ENCODE measurements around the gene KRT31.

KRT31 gene

DNA sequence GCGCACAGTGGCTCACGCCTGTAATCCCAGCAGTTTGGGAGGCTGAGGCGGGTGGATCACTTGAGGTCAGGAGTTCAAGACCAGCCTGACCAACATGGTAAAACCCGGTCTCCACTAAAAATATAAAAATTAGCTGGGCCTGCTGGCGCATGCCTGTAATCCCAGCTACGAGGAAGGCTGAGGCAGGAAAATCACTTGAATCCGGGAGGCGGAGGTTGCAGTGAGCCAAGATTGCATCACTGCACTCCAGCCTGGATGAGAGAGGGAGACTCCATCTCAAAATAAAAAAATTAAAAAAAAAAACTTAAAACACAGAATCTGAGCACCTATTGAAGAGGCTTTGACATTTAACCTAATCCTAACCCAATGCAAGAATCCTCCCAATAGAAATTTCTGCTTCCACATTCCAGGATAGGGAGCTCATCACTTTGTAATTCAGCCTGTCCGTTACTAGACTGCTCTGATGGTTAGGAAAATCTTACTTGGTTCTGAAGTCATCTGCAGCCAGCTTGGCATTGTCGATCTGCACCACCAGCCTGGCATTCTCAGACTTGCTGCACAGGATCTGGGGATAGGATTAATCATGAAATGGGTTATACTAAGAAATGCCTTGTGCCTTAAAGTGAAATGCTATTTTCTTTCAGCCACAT, 29.9 kb downstream of the KRT31 start:
- no peak overlapping the region for H3K4me3 ChIP-seq (replicated peaks; ENCODE audit: low read depth, low read length)
- DNase-seq (ENCODE audit: extremely low read depth, insufficient read length): no peak
- TF ChIP-seq, protein P1, sequence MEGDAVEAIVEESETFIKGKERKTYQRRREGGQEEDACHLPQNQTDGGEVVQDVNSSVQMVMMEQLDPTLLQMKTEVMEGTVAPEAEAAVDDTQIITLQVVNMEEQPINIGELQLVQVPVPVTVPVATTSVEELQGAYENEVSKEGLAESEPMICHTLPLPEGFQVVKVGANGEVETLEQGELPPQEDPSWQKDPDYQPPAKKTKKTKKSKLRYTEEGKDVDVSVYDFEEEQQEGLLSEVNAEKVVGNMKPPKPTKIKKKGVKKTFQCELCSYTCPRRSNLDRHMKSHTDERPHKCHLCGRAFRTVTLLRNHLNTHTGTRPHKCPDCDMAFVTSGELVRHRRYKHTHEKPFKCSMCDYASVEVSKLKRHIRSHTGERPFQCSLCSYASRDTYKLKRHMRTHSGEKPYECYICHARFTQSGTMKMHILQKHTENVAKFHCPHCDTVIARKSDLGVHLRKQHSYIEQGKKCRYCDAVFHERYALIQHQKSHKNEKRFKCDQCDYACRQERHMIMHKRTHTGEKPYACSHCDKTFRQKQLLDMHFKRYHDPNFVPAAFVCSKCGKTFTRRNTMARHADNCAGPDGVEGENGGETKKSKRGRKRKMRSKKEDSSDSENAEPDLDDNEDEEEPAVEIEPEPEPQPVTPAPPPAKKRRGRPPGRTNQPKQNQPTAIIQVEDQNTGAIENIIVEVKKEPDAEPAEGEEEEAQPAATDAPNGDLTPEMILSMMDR (IDR thresholded peaks at IDR 0.05; ENCODE audit: insufficient read depth, low read length, poor library complexity, severe bottlenecking): no peak
- H3K36me3 ChIP-seq (ENCODE audit: control insufficient read depth, insufficient read depth, low read length): no peaks in the 10 kb centered on the region
- no peaks in the 10 kb centered on the region for H3K27me3 ChIP-seq (replicated peaks; ENCODE audit: control insufficient read depth, insufficient read depth, low read length)

DNA sequence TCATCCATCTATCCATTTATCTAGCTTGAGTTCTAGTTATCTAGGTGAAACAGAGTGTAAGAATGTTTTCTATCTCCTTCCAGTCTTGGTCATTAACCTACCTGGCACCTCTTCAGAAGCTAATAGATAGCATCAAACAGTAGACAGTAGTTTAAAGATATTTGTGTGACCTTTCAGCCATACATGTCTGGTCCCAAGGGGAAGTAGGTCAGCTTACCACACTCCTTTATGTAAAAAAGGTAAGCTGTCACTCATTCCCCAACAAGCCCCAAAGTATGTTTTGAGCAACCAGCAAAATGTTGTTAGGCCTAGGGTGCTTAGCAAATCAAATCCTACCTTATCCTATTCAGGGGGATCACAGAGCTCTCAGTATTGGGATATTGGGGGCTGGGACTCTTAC, 31.3 kb downstream of the KRT31 start:
- no peak for DNase-seq (ENCODE audit: extremely low read depth, insufficient read length)
- H3K36me3 ChIP-seq (ENCODE audit: control insufficient read depth, insufficient read depth, low read length): no peaks in the 10 kb centered on the region
- no peak overlapping the region for H3K4me3 ChIP-seq (replicated peaks; ENCODE audit: low read depth, low read length)
- H3K27me3 ChIP-seq (replicated peaks; ENCODE audit: control insufficient read depth, insufficient read depth, low read length): no peaks in the 10 kb centered on the region
- TF ChIP-seq, protein P1 (IDR thresholded peaks at IDR 0.05; ENCODE audit: insufficient read depth, low read length, poor library complexity, severe bottlenecking): no peak

DNA sequence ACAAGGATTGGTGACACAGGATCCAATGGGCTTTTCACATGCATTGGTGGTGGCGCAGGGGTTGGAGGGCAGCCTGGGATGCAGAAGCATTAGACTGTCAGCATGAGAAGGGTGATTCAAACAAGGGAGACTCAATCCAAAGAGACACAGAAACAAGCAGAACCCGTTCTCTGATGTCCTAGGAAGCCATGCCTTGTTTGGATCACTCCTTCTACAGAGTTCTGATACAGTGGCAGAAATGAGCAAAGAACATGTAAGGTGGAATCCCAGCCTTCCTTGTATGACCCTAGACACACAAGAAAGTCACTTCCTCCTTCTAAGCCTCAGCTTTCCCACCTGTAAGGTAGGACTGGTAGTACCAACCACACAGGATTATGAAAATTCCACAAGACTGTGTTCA, 33.5 kb downstream of the KRT31 start:
- no peaks in the 10 kb centered on the region for H3K36me3 ChIP-seq (ENCODE audit: control insufficient read depth, insufficient read depth, low read length)
- H3K27me3 ChIP-seq (replicated peaks; ENCODE audit: control insufficient read depth, insufficient read depth, low read length): no peaks in the 10 kb centered on the region
- H3K4me3 ChIP-seq (replicated peaks; ENCODE audit: low read depth, low read length): no peak overlapping the region
- TF ChIP-seq, protein P1 (IDR thresholded peaks at IDR 0.05; ENCODE audit: insufficient read depth, low read length, poor library complexity, severe bottlenecking): no peak
- no peak for DNase-seq (ENCODE audit: extremely low read depth, insufficient read length)

DNA sequence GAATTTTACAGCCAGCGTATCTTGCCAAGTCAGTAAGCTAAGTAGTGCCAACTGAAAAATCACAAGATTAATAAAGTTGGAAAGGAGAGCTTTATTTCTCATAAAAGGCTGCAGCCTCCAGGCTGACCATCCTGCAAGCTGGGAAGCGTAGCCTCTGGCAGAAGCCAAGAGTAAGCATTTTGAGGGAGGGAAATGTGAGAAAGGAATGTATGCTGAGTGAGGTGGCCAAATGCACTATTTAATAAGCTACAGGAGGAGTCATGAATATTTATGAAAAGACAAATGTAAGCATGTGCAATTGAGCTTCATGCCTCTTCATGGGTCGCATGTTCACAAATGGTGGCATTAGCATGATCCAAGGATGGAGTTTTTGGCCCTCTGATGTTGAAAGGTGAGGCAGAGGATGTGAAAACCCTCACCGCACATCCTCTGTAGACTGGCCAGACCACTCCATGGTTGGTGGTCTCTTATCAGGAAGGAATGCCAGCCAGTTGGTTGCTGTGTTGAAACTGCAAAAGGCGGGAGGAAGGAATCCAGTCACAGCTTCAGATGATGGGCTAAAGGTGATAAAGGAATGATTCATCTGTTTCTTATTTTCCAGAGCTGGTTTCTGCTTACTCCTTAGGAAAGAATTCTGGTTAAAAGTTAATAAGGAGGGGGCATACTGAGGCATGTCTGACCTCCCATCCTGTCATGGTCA, 37.0 kb downstream of the KRT31 start:
- no peaks in the 10 kb centered on the region for H3K36me3 ChIP-seq (ENCODE audit: control insufficient read depth, insufficient read depth, low read length)
- no peak for DNase-seq (ENCODE audit: extremely low read depth, insufficient read length)
- no peak overlapping the region for H3K4me3 ChIP-seq (replicated peaks; ENCODE audit: low read depth, low read length)
- TF ChIP-seq, protein P1 (IDR thresholded peaks at IDR 0.05; ENCODE audit: insufficient read depth, low read length, poor library complexity, severe bottlenecking): no peak
- H3K27me3 ChIP-seq (replicated peaks; ENCODE audit: control insufficient read depth, insufficient read depth, low read length): no peaks in the 10 kb centered on the region; the same call in 1 of the 2 replicates

DNA sequence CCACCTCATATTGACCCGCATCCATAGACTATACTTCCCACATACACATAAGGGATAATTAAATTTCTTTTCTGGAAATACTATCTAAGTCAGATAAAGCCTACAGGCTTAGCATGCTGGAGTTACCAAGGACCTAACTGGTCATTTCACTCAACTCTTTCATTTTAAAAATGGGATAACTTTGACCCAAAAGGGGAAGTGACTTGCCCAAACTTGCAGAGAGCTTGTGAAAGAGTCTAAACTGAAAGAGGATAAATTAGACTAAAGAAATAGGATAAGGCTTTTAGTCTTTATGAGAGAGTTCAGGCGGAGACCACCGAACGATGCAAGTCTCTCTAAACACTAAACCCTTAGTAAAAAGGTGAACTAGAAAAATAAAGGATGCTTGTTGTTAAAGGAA, 42.9 kb downstream of the KRT31 start:
- no peak for DNase-seq (ENCODE audit: extremely low read depth, insufficient read length)
- TF ChIP-seq, protein P1 (IDR thresholded peaks at IDR 0.05; ENCODE audit: insufficient read depth, low read length, poor library complexity, severe bottlenecking): no peak
- Histone ChIP-seq H3K27me3 (replicated peaks; ENCODE audit: control insufficient read depth, insufficient read depth, low read length) (no peaks in the 10 kb centered on the region; the same call in 1 of the 2 replicates), H3K36me3 (ENCODE audit: control insufficient read depth, insufficient read depth, low read length) (no peaks in the 10 kb centered on the region), H3K4me3 (replicated peaks; ENCODE audit: low read depth, low read length) (no peak overlapping the region)

Data from GM06990 (cell line).